Measurements from ENCODE around the gene FKBP9.
"Not testable (repeated sequence)": the region's sequence is repeated elsewhere in the genome, so short reads cannot be mapped to it uniquely, and the experiment has no call there.

FKBP9 gene, protein sequence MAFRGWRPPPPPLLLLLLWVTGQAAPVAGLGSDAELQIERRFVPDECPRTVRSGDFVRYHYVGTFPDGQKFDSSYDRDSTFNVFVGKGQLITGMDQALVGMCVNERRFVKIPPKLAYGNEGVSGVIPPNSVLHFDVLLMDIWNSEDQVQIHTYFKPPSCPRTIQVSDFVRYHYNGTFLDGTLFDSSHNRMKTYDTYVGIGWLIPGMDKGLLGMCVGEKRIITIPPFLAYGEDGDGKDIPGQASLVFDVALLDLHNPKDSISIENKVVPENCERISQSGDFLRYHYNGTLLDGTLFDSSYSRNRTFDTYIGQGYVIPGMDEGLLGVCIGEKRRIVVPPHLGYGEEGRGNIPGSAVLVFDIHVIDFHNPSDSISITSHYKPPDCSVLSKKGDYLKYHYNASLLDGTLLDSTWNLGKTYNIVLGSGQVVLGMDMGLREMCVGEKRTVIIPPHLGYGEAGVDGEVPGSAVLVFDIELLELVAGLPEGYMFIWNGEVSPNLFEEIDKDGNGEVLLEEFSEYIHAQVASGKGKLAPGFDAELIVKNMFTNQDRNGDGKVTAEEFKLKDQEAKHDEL
- total RNA-seq, result 0 to 0.26 reads per million in 2 donors

DNA sequence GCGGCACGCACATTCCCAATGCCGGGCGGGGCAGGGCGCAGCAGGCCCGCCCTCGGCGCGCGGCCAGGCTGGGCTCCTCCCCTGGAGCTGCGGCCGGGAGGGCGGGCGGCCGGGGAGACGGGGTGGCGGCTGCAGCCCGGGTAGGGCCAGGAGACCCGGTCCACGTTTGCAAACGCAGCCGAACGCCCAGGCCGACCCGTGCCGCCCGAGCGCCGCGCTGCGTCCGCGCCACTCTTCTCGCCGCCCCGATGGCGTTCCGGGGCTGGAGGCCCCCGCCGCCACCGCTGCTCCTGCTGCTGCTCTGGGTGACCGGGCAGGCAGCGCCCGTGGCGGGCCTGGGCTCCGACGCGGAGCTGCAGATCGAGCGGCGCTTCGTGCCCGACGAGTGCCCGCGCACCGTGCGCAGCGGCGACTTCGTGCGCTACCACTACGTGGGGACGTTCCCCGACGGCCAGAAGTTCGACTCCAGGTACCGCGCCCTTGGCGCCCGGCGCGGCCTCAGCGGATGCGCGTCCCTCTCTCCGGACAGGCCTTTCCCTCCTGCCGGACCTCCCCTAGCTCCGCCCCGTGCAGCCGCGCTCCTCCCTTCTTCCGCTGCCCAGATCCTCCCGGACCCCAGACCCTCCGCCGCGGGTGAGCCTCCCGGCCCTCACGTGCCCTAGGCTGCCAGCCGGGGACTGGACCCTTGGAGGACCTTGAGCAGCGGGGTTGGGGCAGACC is at the start of gene FKBP9:
Gene FKBP9 (plus strand): TSS at position 115 of the 720 bp plus-strand sequence. CDS start 134 bp downstream, at position 249.
- peak; percentile 15 for DNase-seq

DNA sequence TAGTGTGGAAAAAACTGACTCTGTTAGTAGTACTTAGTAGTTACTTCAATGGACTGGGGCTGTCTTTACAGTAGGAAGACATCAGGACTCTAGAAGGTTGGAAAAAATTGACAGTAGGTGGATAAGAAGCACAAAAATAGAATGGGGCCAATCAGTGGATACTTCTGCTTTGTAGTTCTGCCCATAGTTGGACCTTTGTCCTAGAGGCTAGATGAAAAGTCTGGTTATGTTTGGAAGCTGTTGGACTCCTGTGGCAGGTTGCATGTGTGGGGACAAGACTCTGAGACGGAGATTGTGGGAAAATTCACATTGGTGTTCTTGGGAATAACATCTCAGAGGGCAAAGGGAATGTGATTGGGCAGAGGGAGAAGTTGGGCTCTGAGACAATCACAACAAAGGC is 47.0 kb upstream of the FKBP9 start:
- DNase-seq, result no peak

DNA sequence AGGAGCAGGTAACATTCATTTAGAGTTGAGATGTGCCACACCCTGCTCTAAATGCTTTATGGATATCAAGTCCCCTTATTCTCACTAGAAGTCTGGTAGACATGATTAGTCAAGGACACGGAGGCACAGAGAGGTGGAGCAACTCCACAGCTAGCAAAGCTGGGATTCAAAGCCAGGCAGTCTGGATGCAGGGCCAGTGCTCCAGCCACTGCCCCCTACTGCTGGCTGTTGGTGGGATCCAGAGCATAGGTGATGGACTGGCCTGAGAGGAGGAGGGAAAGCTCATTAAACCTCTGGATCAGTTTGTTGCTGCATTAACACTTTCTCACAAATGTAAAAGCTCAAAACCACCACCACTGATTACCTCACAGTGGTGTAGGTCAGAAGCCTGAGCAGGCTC is 43.1 kb upstream of the FKBP9 start:
- DNase-seq, result no peak

DNA sequence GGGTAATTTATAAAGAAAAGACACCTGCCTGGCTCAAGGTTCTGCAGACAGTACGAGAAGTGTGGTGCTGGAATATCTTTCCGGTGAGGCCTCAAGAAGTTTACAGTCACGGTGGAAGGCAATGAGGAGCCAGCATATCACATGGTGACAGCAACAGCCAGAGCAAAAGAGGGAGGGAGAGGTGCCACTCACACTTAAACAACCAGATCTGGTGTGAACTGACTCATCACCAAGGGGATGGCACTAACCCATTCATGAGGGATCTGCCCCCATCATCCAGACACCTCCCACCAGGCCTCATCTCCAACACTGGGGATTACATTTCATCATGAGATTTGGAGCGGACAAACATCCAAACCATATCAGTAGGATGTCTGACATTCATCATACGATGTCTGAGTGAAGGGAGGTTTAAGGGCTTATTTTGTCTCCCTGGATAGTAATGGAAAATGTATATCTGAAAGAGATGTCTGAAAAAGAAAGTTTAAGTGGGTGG is 42.2 kb upstream of the FKBP9 start:
- DNase-seq, result no peak

DNA sequence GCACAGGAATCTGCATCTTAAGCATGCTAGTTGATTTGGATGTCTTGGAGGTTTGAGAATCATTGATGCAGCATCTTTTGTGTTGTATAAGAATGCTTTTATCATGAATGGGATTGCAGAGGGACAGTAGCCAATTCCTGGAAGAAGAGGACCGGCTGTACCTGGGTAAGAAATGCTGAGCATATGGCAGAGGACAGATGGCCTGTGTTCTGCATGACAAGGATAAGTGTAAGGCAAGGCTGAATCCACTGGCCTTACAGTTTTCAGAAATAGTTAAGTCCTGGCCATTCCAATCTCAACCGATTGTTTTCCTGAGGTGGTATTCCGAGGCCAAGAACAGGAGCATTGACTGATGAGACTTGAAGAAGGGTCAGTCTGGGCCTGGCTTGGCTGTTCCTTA is 41.2 kb upstream of the FKBP9 start:
- no peak for DNase-seq

DNA sequence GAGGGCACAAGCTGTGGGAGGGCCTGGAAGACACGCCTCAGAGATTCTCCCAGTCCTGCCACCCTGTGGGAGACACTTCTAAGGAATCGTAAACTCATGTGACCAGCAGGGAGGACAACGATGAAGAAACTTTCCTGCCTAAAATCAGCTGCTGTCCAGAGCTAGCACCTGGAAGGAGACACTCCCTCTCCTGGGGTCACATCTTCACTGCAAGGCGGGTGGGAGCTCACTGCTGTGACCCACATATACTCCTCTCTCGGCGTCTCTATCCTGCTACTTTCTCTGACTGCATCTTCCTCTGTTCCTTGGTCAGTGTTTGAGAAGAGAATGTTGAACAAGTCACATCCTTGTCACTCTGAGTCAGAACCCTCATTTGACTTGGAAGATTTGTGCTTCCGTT is 40.2 kb upstream of the FKBP9 start:
- not testable (repeated sequence) for DNase-seq

DNA sequence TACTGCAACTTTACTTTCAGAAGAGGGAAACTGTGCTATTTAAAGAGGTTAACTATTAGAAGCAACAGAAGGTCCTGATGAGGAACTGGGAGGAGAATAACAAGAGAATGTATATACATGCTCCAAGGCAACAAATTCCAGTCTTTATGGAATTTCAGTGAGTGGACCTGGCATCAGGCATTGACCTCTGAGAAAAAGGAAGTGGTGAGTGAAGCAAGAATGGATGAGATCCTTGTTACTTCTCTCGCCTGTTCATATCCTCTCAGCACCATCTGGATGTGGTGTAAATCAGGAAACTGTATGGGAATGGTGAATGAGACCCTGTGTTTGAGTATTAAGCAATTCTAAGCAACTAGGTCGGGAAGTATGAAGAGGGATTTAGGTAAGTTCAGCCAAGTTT is 35.3 kb upstream of the FKBP9 start:
- DNase-seq, result no peak

DNA sequence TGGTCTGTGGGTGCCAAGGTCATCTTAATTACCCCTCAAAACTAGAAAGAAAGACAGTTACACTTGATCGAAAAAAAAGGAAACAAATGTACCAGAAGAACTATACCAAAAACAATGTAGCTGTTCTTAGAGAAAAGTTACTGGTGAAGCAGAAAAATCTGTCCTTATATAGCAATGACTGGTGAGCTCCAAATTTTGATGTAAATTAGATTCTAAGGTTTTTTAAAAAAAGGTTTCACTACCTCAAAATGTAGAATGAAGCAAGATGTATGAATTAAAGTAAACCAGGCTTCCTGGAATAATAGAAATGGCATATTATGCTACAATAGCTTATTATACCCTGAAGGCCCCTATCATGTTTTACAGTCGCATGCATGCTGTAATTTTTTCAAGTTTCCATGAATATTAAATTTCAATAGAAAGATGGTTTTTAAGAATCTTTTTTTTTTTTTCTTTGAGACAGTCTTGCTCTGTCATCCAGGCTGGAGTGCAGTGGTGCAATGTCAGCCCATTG is 28.4 kb upstream of the FKBP9 start:
- no peak for DNase-seq

DNA sequence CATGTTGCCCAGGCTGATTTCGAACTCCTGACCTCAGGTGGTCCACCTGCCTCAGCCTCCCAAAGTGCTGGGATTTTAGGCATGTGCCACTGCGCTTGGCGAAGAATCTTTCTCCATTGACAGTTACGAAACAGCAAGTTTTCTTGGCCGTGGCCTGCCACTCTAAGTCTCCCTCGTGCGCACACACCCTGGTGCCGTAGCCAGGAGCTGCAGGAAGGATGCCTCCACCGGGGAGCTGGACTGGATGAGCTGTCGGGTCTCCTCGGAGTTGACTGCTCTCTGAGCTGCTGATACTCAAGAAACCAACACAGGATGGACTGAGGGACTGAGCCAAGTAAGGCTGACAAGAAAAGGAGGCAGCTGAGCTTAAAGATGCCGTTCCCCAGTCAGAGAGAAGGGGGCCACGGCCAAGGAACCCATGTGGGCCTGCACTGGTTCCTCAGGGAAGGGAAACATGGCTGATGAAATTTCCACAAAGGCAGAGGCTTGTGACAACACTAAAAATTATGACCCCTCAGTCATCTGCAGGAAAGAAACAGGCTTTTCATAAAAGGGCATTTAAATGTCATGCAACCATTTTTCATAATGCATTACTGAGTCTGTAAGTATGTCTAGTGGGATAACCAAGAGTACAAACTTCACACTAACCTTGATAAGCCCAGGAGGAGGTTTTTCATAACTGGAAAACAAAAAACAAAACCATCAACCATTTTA is 27.7 kb upstream of the FKBP9 start:
- no peak for DNase-seq

DNA sequence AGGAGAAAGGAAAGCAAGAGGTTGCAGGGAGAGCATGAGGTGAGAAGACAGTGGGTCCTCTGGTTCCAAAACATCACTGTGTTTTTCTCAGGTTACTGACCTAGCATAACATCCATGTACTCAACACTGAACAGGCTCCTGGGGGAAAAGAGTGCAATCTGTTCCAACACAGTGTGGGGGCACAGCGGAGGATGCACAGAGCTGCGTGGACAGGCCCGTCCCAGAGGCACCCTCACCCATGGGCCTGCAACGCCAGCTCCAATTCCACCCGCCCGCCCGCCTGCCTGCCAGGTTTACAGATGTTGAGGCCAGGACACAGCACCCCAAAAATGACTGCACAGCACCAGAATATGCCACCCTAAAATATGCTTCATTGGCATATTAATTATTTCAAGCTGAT is 26.9 kb upstream of the FKBP9 start:
- no peak for DNase-seq

DNA sequence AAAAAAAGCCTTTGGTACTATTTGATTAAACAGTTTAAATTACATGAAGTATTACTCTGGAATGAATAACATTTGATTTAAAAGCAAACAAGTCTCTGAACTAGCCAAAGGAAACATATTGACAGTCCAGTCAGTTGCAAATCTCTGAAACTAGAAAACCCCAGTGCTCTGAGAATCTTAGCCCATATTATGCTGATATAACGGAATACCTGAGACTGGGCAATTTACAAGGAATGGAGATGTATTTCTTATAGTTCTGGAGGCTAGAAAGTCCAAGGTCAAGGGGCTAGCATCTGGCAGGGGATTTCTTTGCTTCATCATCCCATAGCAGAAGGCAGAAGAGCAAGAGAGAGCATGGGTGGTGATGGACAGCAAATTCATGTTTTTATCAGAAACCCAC is 21.7 kb upstream of the FKBP9 start:
- DNase-seq, result no peak

DNA sequence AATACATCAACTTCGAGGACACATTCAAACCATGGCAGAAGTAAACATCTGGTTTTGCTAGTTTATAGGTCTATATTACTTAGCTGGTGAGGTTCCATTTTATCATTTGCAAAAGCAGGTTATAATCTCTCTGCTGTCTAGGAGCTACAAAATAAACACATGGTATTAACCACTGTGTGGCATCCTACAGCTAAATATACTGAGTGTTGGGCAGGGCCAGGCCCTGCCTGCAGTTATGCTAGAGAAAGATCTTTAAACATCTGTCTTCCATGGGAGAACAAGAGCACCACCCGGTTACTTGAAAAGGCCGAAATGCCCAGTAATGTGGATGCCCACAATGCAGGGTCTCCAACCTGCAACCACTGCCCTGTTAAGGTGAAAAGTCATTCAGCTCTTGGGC is 20.6 kb upstream of the FKBP9 start:
- DNase-seq, result no peak

DNA sequence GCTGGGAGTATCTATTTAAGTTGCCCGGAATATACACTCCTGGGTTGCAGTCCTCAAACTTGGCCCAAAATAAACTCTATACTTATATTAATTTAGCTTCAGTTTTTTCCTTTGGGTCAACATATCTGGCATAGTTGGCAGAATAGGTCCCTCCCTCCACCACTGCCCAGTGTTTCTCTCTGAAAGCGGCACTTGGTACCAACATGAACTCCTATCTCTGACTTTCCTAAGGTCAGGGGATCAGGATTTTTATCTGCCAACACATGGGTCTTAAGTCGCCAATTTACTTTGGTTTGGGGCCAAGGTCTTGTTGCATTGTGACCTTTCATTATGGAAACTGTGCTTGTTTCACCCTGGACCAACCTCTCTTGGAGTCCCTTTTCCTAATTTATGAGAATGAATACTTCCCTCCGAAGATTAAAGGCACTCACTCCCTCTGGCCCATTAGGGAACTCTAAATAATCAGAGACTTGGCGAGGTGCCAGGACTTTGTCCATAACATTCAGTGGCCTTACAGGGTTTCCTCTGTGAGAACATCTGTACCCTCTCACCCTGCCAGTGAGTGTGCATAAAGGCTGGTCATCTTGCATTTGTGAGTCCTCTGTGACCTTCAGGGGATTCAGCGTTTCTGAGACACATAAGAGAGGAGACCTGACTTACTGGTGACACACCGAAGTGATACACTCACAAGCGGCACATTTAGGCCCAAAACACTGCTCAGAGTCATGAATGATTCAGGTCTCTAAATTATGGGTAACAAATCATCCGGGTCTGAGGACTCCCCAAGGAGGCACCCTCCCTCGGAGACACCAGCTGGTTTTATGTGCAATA is 19.7 kb upstream of the FKBP9 start:
- DNase-seq, result no peak

DNA sequence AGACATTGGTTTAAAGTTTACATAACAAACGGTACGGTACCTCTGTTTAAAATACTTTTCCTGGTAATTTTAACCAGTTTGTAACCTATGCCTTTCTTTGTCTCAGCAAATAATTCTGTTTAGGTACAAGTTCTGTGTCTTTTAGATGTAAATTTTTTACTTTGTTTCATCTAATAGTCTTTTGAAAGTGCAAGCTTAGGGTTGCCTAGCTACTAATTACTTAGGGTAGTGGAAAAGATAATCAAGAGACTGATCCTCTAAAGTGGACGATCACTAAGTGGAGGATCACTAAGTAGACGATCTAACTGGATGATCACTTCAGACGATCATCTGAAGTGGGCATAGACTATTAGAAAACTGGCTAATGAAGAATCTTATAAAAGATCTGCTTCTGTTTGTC is 16.1 kb upstream of the FKBP9 start:
- DNase-seq, result no peak

DNA sequence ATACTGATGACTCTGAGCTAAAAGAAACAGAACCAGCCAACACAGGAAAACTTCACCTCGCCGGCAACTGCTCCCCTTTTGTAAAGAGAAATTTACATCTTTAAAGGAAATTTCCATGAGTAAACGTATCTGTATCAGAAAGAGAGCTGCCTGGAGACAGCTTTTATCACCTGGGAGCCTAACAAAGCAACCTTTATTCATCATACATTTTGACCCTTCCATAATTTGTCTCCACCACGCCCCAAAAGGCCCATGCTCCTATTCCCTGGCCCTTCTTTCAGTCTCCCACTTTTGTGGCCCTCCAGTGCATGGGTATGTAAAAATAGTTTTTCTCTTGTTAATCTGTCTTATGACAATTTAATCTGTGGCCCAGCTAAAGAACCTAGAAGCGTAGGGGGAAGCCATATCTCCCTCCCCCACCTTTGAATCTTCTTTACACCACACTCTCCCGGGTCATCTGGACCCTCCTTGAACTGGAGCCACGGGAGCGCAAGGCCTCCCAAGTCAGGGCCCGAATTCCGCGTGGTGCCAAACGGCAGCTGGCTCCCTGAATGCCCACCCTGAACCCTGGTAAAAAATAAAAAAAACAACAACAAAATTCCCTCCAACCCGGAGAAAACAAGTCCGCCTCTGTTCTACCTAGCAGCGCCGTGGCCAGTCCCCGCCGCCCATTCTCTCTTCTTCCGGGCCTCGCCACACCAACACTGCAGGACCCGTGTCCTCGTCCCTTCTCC is 15.4 kb upstream of the FKBP9 start:
- no peak for DNase-seq

DNA sequence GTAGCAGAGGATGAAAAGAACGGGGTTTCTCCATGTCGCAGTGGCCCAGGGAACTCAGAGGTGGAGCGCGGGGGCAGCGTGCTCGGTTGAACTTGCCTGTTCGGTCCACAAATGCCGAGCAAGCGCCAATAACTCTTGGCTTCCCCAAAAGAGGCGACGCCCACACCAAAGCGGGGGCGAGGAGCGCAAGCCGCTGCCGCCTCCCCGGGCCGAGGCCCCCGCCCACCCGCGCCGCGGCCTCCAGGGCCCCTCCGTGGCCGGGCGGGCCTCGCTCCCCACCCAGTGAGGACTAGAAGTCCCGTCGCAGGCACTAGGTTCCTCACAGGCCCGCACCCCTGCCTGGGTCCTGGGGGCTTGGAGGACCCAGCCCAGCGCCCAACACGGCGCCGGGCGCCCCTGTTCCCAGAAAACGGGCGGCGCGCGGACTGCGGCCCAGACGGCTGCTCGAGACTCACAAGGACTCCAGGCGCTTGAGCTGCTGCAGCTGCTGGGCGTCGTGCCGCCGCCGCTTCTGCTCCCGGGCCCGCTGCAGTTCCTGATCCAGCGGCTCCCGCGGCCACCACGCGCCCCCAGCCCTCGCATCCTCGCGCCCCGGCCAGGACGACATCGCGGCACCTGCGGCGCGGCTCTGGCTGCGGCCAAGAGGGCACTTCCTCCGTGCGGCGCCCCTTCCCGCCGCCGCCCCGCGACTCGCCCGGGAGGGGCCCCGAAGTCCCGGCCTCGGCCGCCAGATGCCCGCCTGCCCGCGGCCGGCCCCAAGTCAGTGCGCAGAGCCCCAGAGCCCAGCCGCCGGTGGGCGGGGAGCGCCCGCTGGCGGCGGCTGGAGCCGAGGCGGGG is 14.6 kb upstream of the FKBP9 start:
- DNase-seq, result peak; percentile 45

DNA sequence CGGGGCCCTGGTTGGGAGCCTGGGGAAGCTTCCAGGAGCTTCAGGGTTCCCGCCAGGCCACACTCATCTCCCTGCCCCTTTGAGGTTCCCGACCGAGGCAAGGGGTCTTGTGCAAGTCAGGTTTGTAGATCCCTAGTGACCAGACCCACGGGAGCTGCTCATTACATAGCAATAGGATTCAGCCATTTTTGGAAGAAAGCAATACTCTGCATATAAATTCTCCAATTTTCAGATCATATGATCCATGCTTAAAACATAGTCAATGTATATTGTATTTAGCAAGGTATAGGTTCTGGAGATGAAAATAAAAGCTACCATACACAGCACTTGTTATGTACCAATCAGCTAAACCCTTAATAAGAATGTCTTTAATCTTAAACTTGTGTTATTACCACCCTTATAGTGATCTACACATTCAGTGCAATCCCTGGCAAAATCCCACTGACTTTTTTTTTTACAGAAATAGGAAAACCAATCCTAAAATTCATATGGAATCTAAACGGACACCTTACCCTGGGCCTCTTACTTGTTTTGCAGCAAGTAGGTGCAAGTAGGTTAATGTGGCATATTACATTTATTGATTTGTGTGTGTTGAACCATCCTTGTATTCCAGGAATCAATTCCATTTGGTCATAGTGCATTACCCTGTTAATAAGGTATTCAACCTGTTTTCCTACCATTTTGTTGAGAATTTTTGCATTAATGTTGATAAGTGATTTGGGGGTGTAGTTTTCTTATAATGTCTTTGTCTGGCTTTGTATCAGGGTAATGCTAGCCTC is 13.8 kb upstream of the FKBP9 start:
- no peak for DNase-seq

DNA sequence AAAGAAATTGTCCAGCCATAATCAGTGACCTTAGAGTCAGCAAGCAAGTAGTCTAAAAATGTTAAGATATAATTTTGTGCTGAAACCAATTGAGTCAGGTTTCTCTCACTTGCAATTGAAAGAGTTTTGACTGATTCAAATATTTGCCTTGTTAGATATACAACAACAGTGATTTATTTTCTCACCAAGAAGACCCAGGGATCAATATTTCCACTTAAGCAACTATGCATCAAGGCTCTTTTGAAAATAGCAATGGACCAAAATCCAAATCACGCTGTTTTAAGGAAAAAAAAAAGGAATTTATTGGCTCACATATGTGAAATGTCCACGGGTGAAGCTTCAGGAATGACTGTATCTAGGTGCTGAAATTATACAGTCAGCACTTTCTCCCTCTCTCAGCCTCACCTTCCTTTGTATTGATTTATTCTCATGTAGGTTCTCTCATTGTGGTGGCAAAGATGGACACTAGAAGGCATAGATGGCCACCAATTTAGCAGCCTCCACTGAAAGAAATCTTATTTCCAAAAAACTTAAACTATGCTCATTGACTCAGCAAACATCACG is 9.7 kb upstream of the FKBP9 start:
- no peak for DNase-seq

DNA sequence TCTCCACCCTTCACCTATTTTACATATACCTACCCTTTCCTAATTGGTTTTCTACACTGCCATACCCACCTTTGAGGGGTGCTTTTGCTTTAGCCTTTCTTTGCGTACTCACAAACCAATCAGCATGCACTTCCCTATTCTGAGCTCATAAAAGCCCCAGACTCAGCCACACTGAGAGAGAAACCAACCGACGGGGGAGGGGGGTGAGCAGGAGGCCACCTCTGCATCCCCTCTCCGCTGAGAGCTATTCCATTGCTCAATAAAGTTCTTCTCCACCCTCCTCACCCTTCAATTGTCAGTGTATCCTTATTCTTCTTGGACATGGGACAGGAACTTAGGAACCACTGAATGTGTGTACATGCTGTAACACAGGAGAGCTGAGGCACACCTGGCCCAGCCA is 9.0 kb upstream of the FKBP9 start:
- DNase-seq, result no peak

Measured in activated gamma-delta T cell (primary cell).